PC-9 (cell line): ENCODE data around the gene RAD17. TPM values are rescaled to one million over a fixed set of nuclear protein-coding genes. Genes with fewer than 3 reads are reported as not detected.

Experiments
- BruUV-seq: library from RNA; stranded (reverse); fragments of 400-500 nt; replicated peaks from 2 replicates; lab custom pipeline; 2021; lab: Mats Ljungman, UMichigan
- CTCF ChIA-PET: fragments of 300-600 bp; sonication (Branson Sonifier 250); formaldehyde crosslinking; loops from one replicate; lab custom pipeline; 2022; ENCODE audit warnings: antibody characterized with exemption; lab: Charles Lee
- POLR2A ChIA-PET: fragments of 300-600 bp; sonication (Branson Sonifier 250); formaldehyde crosslinking; loops from one replicate; lab custom pipeline; 2022; ENCODE audit warnings: antibody characterized with exemption; ENCODE audit not compliant: unreplicated experiment; lab: Charles Lee
- DNase-seq, 2 experiments: peaks; one replicate each; pipeline versions ENCODE4 v3.0.0 to v3.0.0-alpha.2; 2015 to 2022; ENCODE audit warnings: mixed read lengths in 1 of 2
- H2AFZ ChIP-seq: fragments of 200-600 bp; sonication (generic); 2 replicates; pipeline ENCODE4 v1.8.1; 2017; ENCODE audit warnings: antibody characterized with exemption
- H3F3A ChIP-seq: fragments of 200-600 bp; sonication (generic); 2 replicates; pipeline ENCODE4 v1.8.1; 2017; ENCODE audit warnings: antibody characterized with exemption, mild to moderate bottlenecking, low read depth; ENCODE audit not compliant: insufficient read depth
- H3K27ac ChIP-seq: fragments of 200-600 bp; sonication (generic); 2 replicates; pipeline ENCODE4 v1.6.1; 2016; ENCODE audit warnings: mixed run types
- H3K27me3 ChIP-seq: fragments of 200-600 bp; sonication (generic); 2 replicates; pipeline ENCODE4 v1.6.1; 2016; ENCODE audit warnings: low read depth, mixed run types; ENCODE audit not compliant: insufficient read depth
- H3K36me3 ChIP-seq: fragments of 200-600 bp; sonication (generic); 2 replicates; pipeline ENCODE4 v1.6.1; 2016; ENCODE audit warnings: low read depth, mixed run types
- H3K4me1 ChIP-seq: fragments of 200-600 bp; sonication (generic); replicated peaks from 2 replicates; pipeline ENCODE4 v1.6.1; 2016; ENCODE audit warnings: mixed run types; ENCODE audit not compliant: insufficient read depth
- H3K4me2 ChIP-seq: fragments of 200-600 bp; sonication (generic); 2 replicates; pipeline ENCODE4 v1.6.1; 2017; ENCODE audit warnings: mixed run types
- H3K4me3 ChIP-seq: fragments of 200-600 bp; sonication (generic); 2 replicates; pipeline ENCODE4 v1.6.1; 2016; ENCODE audit warnings: mixed run types
- H3K79me2 ChIP-seq: fragments of 200-600 bp; sonication (generic); 2 replicates; pipeline ENCODE4 v1.6.1; 2017; ENCODE audit warnings: low read depth, mixed run types
- H3K9me2 ChIP-seq: fragments of 200-600 bp; sonication (generic); 2 replicates; pipeline ENCODE4 v1.8.1; 2017; ENCODE audit warnings: mild to moderate bottlenecking; ENCODE audit not compliant: insufficient read depth
- H3K9me3 ChIP-seq: fragments of 200-600 bp; sonication (generic); 2 replicates; pipeline ENCODE4 v1.8.1; 2016; ENCODE audit warnings: low read depth; ENCODE audit not compliant: insufficient read depth
- H4K20me1 ChIP-seq: fragments of 200-600 bp; sonication (generic); 2 replicates; pipeline ENCODE4 v1.8.1; 2017; ENCODE audit not compliant: insufficient read depth
- EZH2 ChIP-seq: fragments of 200-600 bp; sonication (generic); IDR thresholded peaks from 2 replicates; pipeline ENCODE4 v1.8.0; 2017; ENCODE audit warnings: antibody characterized with exemption, low read depth
- intact Hi-C: fragments of 100-400 bp; cut with micrococcal nuclease; formaldehyde crosslinking; loops from one replicate; pipeline ENCODE4 v1.10.0; 2022; ENCODE audit not compliant: unreplicated experiment
- total RNA-seq: library from RNA; stranded (reverse); gene quantifications from 2 replicates; pipeline ENCODE4 v1.2.3, GENCODE V29; 2021
- TF ChIP-seq, protein P1 (sequence below): fragments of 200-600 bp; sonication (generic); conservative IDR thresholded peaks from 2 replicates; pipeline ENCODE4 v1.6.1; 2017; ENCODE audit warnings: mixed run types, antibody characterized with exemption, mild to moderate bottlenecking, moderate library complexity

RAD17 gene
- total RNA-seq, 1 experiment from 2014 or later = 21.1 TPM

DNA sequence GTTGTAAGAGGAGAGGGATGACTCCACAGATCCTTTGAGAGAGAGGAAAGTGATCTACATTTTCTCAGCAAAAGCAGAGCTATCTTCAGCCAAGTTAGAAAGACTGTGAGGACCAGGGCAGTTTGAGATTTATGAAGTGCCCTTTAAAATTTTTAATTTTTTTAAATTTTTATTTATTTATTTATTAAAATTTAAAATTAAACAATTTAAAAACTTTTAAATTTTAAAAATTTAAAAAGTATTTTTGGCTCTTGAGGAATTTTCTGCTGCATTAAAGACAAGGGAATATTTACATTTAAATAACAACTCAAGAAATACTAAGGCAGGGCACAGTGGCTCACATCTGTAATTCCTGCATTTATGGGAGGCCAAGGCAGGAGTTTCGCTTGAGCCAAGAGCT lies 92.6 kb downstream of the RAD17 start:
- ChIA-PET CTCF (no interaction called here), POLR2A (no interaction called here)
- Histone ChIP-seq H3K79me2 (no peaks in the 10 kb centered on the region), H2AFZ (no peak overlapping the region), H3K4me2 (no peak overlapping the region), H3K4me3 (no peak overlapping the region), H3K27me3 (no peaks in the 10 kb centered on the region), H3K9me3 (peaks cover 5% of the 10 kb centered on the region), H3K36me3 (no peaks in the 10 kb centered on the region), H4K20me1 (no peaks in the 10 kb centered on the region), H3K4me1 (no peaks in the 10 kb centered on the region), H3F3A (no peaks in the 10 kb centered on the region), H3K27ac (no peak overlapping the region), H3K9me2 (no peaks in the 10 kb centered on the region)
- BruUV-seq = no TSS peak
- intact Hi-C loops = no loop called here
- TF ChIP-seq, protein P1, sequence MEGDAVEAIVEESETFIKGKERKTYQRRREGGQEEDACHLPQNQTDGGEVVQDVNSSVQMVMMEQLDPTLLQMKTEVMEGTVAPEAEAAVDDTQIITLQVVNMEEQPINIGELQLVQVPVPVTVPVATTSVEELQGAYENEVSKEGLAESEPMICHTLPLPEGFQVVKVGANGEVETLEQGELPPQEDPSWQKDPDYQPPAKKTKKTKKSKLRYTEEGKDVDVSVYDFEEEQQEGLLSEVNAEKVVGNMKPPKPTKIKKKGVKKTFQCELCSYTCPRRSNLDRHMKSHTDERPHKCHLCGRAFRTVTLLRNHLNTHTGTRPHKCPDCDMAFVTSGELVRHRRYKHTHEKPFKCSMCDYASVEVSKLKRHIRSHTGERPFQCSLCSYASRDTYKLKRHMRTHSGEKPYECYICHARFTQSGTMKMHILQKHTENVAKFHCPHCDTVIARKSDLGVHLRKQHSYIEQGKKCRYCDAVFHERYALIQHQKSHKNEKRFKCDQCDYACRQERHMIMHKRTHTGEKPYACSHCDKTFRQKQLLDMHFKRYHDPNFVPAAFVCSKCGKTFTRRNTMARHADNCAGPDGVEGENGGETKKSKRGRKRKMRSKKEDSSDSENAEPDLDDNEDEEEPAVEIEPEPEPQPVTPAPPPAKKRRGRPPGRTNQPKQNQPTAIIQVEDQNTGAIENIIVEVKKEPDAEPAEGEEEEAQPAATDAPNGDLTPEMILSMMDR = no peak
- no peak for TF ChIP-seq EZH2
- DNase-seq = no peak

Other genes with a start within 250 kb of the RAD17 start
- gene CCNB1, start 202.7 kb upstream of the RAD17 start, total RNA-seq = 174 and 248 TPM in 2 replicates
- 30.1 and 45.7 TPM in 2 replicates for gene CENPH, start 180.2 kb upstream of the RAD17 start, total RNA-seq
- 51.6 and 60.5 TPM in 2 replicates for gene CDK7, start 134.9 kb upstream of the RAD17 start, total RNA-seq
- gene CCDC125, start 37.0 kb upstream of the RAD17 start, total RNA-seq = 9.1 and 16.6 TPM in 2 replicates
- 21.6 and 23.0 TPM in 2 replicates for gene AK6, start 298 bp upstream of the RAD17 start, total RNA-seq
- 44.4 and 50.8 TPM in 2 replicates for gene TAF9, start 298 bp upstream of the RAD17 start, total RNA-seq
- 16.2 and 21.0 TPM in 2 replicates for gene MARVELD2, start 45.3 kb downstream of the RAD17 start, total RNA-seq
- 66.5 and 77.4 TPM in 2 replicates for gene OCLN, start 123.0 kb downstream of the RAD17 start, total RNA-seq
- gene GTF2H2C, start 190.4 kb downstream of the RAD17 start, total RNA-seq = 16.9 and 24.7 TPM in 2 replicates